GM19395 (cell line): ENCODE data around the gene UPK1B.
"Not testable (repeated sequence)": the region's sequence is repeated elsewhere in the genome, so short reads cannot be mapped to it uniquely, and the experiment has no call there.

ENCODE experiments used
- ATAC-seq: cut with Tn5 transposase; IDR thresholded peaks from one replicate; pipeline ENCODE4 v1.9.1; 2021; ENCODE audit warnings: mild to moderate bottlenecking, moderate library complexity; ENCODE audit not compliant: unreplicated experiment

Gene UPK1B

DNA sequence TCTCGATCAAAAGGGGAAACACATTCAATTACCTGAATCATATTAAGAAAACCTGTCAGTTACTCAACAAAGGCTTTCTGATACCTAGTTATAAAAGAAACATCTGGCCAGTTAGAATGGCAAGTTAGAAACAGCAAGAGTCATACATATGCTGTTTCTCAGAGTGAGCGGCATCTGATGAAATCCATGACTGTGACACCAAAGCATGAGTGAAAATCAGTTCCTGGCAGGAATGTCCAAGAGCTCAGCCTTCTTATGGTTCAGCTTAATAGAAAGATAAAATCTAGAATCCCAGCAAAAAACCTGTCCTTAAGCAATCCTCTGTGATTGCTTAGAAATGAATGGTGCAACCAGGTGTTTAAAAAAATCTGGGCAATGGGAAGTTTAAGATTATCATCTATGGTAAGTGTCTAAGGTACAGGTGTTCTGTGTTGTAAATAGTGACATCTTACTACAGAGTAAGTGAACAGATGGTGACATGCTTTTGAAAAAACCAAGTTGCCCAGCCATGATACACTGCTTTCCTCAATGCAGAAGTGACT lies 48.5 kb downstream of the UPK1B start:
- ATAC-seq: no peak

DNA sequence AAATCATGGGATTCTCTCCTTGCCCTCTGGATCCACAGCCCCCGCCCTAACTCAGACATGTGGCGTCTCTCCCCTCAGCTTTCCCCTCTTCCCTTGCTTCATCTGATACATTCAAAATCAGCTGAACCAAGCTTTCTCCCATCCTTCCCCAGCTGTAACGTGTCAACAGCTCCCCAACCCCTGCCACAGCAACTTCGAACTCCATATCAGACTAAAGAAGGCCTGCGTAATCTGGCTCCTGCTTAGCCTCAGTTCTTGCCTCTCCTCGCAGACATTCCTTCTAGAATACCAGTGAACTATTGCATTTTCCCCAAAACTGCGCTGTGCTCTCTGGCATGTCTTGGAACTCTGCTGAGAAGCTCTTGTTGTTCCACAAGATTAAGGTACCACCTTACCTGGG lies 49.0 kb downstream of the UPK1B start:
- ATAC-seq: no peak

DNA sequence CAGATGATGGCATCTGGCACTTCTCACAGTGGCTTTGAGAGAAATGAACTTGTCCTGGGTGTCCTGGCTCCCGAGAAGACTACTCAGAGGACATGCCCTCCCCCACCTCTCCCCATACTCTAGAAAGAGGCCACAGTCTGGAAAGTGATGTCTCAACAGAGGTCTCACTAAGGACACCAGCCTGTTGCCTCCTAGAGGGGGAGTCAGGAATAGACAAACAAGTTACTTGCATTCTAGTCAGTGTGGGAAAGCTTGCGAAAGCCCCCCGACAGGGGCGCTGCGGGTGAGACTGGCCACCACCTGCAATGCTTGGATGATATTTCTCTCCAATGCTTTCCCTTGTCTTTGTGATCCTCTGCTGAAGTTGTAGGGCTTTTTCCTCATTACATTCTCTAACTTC lies 50.1 kb downstream of the UPK1B start:
- no peak for ATAC-seq

DNA sequence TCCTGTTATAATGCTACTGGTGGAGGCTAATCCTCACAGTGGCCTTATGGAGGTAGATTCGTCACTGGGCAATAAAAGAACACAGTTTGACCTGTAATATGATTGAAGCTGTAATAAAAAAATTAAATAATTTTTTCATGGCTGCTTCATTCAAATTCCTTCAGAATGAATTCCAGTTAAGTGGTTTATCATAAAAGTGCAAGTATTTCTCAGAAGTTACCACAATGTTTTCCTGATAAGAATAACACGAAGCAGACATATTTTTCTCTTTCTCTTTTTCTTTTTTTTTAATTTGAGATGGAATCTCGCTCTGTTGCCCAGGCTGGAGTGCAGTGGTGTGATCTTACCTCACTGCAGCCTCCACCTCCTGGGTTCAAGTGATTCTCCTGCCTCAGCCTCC lies 51.7 kb downstream of the UPK1B start:
- ATAC-seq: no peak

DNA sequence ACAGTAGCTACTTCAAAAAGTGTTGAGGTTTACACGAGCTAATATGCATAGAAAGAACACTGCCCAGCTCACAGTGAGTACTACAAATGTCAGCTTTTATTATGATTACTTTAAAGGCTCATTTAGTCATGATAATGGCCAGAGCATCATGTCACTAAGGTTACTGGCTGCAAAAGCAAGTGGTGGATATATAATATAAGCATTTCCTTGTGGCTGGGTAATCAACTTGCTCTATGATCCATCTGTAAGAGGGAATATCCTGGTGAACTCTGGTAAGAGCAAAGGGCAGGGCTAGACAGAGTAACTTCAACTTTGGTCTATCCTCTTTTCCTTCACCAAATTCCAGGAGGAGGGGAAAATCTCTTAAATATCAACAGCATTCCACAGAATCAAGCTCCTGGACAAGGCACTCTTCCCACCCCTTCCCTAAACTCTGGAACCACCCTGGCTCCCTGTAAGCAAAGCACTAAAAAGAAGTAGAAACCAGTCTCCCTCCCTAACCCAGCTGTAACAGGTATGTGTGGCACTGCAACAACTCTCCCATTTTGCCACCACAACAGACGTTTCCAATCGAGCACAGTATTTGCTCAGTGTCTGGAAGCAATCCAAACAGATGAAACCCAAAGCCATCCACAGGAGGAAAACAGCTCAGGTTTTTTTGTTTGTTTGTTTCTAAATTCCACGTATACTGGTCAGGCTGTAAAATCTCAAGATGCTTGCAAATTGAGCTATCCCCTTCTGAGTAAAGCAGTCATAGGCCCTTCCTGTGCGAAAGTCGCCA lies 53.9 kb downstream of the UPK1B start:
- ATAC-seq: no peak

DNA sequence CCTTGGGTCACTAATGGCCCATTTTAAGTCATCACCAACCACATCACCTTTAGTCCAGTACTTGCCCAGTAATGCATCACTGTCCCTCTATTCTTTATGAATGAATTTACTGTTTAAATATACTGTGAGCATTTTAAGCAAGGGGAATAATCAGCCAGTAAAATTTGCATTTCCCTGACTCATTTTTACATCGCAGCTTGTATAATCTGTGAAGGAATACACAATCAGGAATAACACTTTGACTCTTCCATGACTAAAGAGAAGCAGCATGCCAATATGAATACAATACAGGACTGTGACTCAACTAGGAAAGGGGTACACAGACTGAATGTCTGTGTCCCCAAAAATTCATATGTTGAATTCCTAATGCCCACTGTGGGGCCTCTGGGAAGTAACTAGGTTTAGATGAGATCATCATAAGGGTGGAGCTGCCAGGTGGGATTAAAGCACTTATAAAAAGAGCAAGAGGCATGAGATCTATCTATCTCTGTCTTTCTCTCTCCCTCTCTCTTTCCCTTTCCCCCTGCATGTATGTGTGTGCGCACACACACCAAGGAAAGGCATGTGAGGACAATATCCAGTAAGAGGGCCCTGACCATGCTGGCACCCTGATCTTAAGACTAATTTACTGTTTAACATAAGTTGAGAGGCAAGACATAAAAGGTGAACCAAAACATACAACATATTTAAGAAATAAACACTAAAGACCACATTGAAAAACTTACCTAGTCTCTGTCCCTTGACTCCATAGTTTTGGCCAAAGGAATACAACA lies 55.2 kb downstream of the UPK1B start:
- ATAC-seq: no peak

DNA sequence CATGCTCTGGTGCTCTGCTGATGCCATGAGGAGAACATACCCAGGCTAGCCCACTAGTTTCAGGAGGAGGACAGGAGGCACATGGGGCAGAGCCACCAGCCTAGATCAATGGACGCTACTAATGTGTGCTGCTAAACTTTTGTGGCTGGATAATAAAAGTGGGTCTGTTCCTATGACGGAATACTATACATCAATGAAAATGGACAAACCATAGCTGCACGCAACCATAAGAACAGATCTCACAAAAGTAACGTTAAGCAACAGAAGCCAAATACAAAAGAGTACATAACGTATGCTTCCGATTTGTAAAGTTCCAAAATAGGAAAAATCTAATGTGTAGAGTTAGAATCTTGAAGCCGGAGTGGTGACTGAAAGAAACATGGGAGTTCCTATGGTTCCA lies 55.8 kb downstream of the UPK1B start:
- ATAC-seq: no peak

DNA sequence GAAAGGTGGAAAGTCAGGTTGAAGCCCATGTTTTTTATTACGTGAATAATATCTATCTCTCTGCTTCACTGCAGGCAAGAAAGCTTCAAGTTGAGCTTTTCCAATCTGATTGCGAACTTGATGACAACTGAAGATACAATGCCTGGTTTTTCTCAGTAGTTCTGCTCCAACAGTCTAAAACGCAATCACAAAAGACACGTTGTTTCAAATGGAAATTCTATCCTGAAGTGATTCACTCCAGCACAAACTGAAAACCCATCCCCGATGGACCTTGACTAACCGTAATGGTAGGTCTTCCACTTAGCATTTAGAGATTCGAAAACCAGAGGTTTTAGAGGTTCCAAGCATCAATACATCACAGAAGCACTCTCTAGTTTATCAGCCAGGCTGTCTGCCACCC lies 56.7 kb downstream of the UPK1B start:
- no peak for ATAC-seq

DNA sequence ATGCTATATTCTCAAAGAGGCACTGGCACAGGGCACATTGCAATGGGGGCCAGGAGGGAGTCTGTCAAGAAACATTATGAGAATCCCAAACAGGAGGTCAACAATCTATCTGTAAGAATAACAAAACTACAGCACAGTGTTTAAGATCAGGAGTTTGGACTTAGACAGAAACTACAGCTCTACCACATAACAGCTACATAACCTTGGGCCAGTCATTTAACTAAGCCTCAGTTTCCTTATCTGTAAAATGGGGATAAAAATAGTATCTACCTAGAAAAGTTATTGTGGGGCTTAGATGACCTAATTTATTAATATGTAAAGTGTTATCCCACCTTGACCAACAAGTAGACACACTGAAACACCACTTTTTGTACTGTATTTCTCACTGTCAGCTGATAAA lies 57.3 kb downstream of the UPK1B start:
- ATAC-seq: no peak

DNA sequence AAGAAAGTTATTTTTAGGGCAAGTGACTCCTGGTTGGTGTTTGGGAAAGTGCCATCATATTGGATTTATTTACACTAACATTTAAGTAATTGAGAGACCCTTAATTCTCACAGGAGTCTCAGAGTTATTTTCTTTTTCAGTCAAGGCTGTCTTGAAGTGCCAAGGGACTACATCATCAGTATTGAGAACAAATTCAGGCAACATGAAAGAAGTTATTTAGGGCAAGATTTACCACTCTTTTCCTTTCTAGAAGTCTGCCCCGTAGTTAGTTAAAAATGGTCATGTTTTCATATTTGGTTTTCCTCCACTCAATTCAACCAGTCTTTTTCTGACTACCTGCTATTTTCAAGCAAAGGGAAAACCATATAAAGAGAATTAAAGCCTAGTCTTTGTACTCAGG lies 61.2 kb downstream of the UPK1B start:
- no peak for ATAC-seq

DNA sequence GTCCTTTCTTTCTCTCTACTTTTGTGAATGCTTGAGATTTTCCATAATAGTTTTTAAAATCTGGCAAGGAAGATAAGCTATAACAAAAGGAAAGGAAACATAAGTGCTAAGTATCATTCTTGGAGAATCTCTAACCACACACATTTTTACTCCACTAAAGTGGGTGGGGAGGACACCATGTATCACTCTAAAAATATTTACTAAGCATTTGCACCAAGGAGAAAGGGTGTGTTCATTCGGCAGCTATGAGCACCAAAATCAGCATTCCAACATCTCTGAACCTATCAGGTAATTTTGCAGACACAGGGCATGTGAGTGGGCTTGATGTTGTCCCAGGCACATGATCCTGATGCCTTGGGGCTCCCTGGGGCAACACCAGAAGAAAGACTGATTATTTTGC lies 61.8 kb downstream of the UPK1B start:
- no peak for ATAC-seq

DNA sequence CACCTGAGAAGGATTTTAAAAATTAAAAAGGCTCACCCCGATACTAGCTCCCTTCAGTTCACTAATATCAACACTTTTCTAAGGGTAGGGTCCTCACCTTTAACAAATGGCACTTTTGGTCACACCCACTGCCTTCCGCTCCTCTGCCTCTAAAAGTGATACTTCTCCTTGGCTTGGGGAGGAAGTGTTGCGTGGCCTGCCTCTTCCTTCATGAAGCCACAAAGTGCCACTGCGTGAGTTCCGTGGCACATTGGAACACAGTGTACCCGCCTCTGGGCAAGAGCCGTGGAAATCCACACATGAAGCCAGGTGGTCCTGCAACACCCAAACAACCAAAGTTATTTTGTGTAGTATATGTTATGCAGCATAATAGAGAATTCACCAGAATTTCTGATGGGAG lies 63.4 kb downstream of the UPK1B start:
- no peak for ATAC-seq

DNA sequence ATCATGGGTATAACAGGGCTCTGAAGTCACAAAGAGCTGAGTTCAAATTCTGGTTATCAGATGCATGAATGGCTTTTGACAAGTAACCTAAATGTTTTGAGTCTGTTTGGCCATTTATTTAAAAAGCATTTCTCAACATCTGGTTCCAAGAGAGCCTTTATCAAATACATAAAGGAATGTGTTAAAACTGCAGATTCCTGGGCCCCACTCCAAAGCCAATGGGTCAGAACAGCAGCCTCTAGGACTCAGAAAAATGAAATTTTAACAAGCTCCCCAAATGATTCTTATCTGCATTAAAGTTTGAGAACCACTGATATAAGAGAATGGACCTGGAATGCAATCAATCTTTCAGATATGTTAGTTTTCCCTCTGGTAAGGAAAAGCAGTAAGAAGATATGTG lies 63.9 kb downstream of the UPK1B start:
- ATAC-seq: no peak

DNA sequence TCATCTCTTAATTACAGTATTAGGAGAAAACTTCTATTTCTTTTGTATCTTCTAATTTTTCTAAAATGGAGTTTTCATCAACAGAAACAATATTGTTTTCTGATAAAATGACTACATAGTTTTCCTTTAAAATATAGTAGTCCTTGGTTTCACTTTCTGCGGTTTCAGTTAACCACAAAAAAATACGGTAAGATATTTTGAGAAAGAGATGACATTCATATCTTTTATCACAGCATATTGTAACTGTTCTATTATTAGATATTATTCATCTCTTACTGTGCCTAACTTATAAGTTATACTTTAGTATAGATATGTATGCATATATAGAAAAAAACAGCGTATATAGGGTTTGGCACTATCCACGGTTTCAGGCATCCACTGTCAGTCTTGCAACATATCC lies 65.0 kb downstream of the UPK1B start:
- ATAC-seq: no peak

DNA sequence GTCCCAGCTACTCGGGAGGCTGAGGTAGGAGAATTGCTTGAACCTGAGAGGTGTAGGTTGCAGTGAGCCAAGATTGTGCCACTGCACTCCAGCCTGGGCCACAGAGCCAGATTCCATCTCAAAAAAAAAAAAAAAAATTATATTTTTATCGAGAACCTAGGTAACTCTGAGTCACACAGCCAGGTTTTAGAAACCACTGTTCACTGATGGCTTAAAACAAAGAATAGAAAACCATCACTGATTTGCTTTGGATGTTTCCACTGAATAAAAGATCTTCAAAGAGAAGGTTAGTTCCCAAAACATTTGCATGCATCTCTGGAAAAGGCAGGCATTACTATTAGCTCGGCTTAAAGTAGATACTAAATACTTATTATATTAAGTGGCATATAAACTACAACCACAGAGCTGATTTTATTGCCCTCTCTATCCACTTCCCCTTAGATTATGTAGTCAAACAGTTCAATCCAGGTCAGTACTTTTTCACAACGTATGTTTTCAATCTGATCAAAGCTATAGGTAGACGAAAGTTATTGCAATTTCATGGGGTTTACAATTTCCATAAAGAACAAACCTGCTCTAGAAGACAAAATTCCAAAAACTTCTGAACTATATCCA lies 65.9 kb downstream of the UPK1B start:
- ATAC-seq: no peak

DNA sequence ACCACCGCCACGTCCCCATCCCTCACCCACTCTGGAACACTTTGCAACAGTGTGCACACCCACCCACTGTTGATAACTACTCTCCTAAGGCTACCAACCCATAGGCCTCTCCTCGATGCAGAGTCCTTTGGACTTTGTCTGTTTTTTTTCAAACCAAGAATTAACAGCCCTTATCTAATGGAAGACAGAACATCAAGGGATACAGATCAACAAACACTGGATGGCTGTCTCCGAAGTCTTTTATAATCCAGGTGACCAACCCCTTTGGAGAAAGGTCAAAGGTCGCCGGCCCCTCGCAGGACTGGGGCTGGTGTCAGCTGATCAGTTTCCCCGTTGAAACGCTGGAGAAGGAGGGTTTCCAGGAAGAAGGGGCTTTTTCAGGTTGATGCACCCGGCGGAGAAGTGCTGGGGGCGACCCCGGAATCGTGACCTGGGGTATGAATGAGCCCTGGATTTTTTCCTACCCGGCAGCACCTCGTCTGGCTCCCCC lies 66.7 kb downstream of the UPK1B start:
- ATAC-seq: peak; percentile 23

DNA sequence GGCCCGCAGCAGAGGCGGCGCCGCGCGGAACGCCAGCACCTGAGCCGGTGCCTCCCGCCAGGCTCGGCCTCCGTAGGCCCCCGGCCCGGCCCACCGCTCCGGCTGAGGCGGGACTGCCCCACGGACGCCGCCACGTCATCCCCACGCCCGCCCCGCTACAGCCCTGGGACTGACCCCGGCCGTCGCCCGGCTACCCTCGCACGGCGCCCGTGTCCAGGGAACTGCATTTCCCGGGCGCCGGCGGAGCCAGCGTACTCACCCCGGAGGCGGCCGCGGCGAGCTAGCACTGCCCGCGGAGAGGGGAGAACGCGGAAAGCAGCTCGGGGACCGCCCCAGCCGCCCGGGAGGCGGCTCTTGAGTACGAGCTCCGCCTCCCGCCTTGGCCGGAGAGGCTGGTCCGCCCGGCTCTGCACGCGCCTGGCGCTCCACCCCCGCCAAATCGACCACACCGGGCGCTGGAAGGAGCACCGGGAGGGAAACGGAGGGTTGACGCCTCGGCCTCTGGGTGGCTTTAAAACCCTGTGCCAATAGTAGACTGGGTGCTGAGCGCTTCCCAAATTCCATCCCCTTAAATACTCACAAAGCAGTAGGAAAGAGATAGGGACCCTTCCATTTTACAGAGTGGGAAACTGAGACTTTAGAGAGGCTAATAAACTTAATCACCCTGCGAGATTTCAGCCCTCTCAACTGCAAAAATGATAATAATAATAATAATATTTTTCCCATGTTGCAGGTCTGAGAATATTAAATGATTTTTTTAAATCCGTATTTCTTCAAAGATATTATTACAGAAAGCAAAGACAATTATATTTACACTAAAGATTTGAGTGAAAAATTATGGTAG lies 67.4 kb downstream of the UPK1B start, which contains the start of gene B4GALT4:
B4GALT4 (minus strand) TSS at position 288 of the 844 bp plus-strand sequence. CDS start 10,779 bp downstream, outside the sequence.
- peak; percentile 84 for ATAC-seq

DNA sequence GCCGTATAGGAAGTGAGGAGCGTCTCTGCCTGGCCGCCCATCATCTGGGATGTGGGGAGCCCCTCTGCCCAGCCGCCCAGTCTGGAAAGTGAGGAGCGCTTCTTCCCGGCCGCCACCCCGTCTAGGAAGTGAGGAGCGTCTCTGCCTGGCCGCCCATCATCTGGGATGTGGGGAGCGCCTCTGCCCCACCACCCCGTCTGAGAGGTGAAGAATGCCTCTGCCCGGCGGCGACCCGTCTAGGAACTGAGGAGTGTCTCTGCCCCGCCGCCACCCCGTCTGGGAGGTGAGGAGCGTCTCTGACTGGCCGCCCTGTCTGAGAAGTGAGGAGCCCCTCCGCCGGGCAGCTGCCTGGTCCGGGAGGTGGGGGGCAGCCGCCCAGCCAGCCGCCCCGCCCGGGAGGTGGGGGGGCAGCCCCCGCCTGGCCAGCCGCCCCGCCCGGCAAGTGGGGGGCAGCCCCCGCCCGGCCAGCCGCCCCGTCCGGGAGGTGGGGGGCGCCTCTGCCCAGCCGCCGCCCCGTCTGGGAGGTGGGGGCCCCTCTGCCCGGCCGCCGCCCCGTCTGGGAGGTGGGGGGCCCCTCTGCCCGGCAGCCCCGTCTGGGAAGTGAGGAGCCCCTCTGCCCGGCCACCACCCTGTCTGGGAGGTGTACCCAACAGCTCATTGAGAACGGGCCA lies 69.1 kb downstream of the UPK1B start:
- ATAC-seq: not testable (repeated sequence)

DNA sequence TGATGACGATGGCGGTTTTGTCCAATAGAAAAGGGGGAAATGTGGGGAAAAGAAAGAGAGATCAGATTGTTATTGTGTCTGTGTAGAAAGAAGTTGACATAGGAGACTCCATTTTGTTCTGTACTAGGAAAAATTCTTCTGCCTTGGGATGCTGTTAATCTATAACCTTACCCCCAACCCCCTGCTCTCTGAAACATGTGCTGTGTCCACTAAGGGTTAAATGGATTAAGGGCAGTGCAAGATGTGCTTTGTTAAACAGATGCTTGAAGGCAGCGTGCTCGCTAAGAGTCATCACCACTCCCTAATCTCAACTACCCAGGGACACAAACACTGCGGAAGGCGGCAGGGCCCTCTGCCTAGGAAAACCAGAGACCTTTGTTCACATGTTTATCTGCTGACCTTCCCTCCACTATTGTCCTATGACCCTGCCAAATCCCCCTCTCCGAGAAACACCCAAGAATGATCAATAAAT lies 69.7 kb downstream of the UPK1B start:
- not testable (repeated sequence) for ATAC-seq

DNA sequence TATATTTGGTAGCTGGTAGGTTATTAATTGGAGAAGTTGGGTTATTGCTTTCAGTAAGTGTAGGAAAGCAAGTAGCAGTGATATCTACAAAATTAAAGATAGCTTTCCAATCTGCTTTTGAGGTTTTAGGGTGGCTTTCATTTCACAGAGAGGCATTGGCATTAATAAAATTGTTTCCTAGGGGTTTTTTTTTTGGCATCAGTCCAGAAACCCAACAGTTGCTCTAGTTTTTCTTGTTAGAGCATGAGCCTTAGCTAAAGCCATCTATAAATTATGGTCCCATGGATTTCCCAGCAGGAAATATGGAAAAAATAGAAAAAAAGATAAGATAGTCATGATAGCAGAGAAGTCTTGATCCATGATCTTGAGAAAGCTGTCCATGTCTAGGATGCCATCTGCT lies 70.3 kb downstream of the UPK1B start:
- no peak for ATAC-seq
